GM12878 (cell line): ENCODE measurements around the gene ADAM11. TPM values are rescaled to one million over a fixed set of nuclear protein-coding genes. Genes with fewer than 3 reads are reported as not detected.

Experiments
- ATAC-seq: fragments of 200-7000 bp; cut with Tn5 transposase; 3 replicates; pipeline ENCODE4 v1.9.1; 2020; ENCODE audit warnings: mild to moderate bottlenecking, moderate library complexity
- BruUV-seq: library from RNA; stranded (reverse); fragments of 400-500 nt; replicated peaks from 2 replicates; lab custom pipeline; 2021; lab: Mats Ljungman, UMichigan
- CTCF ChIA-PET: fragments of 300-600 bp; sonication (Branson Sonifier 250); formaldehyde crosslinking; extraction: SDS; loops from one replicate; lab custom pipeline; 2021; ENCODE audit warnings: inconsistent platforms; lab: Yijun Ruan, JAX
- POLR2A ChIA-PET: fragments of 350-600 bp; formaldehyde crosslinking; extraction: SDS; loops from one replicate; lab custom pipeline; 2021; ENCODE audit warnings: inconsistent platforms; lab: Charles Lee
- RAD21 ChIA-PET: fragments of 300-600 bp; sonication (Branson Sonifier 250); formaldehyde crosslinking; loops from one replicate; lab custom pipeline; 2023; ENCODE audit warnings: antibody characterized with exemption; ENCODE audit not compliant: unreplicated experiment; lab: Charles Lee
- SMC1A ChIA-PET: fragments of 300-600 bp; sonication (Branson Sonifier 250); formaldehyde crosslinking; loops from one replicate; lab custom pipeline; 2023; ENCODE audit not compliant: unreplicated experiment, uncharacterized antibody; lab: Charles Lee
- DNase-seq: peaks from one replicate; pipeline ENCODE4 v3.0.0-alpha.2; 2011; ENCODE audit warnings: low read depth, low spot score
- FAIRE-seq: peaks from 3 replicates; lab custom pipeline; 2011; peaks lifted over from hg19 to GRCh38; lab: Jason Lieb, UNC
- H2AFZ ChIP-seq: 2 replicates; pipeline ENCODE4 v1.6.0; 2011; ENCODE audit warnings: low read depth, low read length, control low read depth; ENCODE audit not compliant: control insufficient read depth
- H3K27ac ChIP-seq: 2 replicates; pipeline ENCODE4 v1.5.1; 2011; ENCODE audit warnings: control low read depth; ENCODE audit not compliant: control insufficient read depth, insufficient read depth
- H3K27me3 ChIP-seq, 2 experiments: replicated peaks in 1 of 2; 2 replicates each; pipeline versions ENCODE4 v1.6.0 to v1.6.1; 2011; ENCODE audit warnings: low read length in 1 of 2; ENCODE audit not compliant: control insufficient read depth in 2 of 2, insufficient read depth in 2 of 2
- H3K36me3 ChIP-seq, 2 experiments: 2 replicates each; pipeline ENCODE4 v1.5.1; 2011; ENCODE audit warnings: low read length in 1 of 2; ENCODE audit not compliant: control insufficient read depth in 2 of 2, insufficient read depth in 2 of 2
- H3K4me1 ChIP-seq: 2 replicates; pipeline ENCODE4 v1.6.1; 2011; ENCODE audit warnings: mild to moderate bottlenecking, low read length, moderate library complexity, mixed read lengths; ENCODE audit not compliant: control insufficient read depth, insufficient read depth
- H3K4me2 ChIP-seq: 2 replicates; pipeline ENCODE4 v1.6.0; 2011; ENCODE audit warnings: control low read depth; ENCODE audit not compliant: control insufficient read depth, insufficient read depth
- H3K4me3 ChIP-seq: fragments of 200-600 bp; sonication (generic); 2 replicates; pipeline ENCODE4 v1.5.1; 2016
- H3K79me2 ChIP-seq: 2 replicates; pipeline ENCODE4 v1.6.0; 2011; ENCODE audit warnings: low read length; ENCODE audit not compliant: control insufficient read depth, insufficient read depth
- H3K9ac ChIP-seq: 2 replicates; pipeline ENCODE4 v1.8.0; 2011; ENCODE audit warnings: low read length, control low read depth, mixed read lengths; ENCODE audit not compliant: control insufficient read depth, insufficient read depth
- H3K9me3 ChIP-seq: replicated peaks from 3 replicates; pipeline ENCODE4 v1.5.1; 2011; ENCODE audit warnings: mild to moderate bottlenecking, low read length; ENCODE audit not compliant: control insufficient read depth, insufficient read depth
- H4K20me1 ChIP-seq: 2 replicates; pipeline ENCODE4 v1.6.0; 2011; ENCODE audit not compliant: control insufficient read depth, insufficient read depth
- CREM ChIP-seq: IDR thresholded peaks from 2 replicates; pipeline ENCODE4 v1.6.1; 2014; ENCODE audit warnings: antibody characterized with exemption, low read depth
- EGR1 ChIP-seq, 2 experiments: IDR thresholded peaks; 1 replicate in 1 of 2; 2 replicates in 1 of 2; pipeline ENCODE4 v1.6.1; 2011 to 2012; ENCODE audit warnings: low read depth in 2 of 2, low read length in 2 of 2, borderline replicate concordance in 1 of 2, mild to moderate bottlenecking in 1 of 2, moderate library complexity in 1 of 2
- HDGF ChIP-seq: fragments of 450-650 bp; IDR thresholded peaks from 2 replicates; pipeline ENCODE4 v1.6.1; 2016; ENCODE audit warnings: antibody characterized with exemption
- MXI1 ChIP-seq: fragments of 150-350 bp; IDR thresholded peaks from 2 replicates; pipeline ENCODE4 v1.6.1; 2011; ENCODE audit warnings: low read depth, mild to moderate bottlenecking, inconsistent platforms, low read length, improper control_type of control experiment
- POLR2A ChIP-seq: IDR thresholded peaks from 2 replicates; pipeline ENCODE4 v1.6.1; 2011; ENCODE audit warnings: low read depth, mild to moderate bottlenecking, low read length
- SIN3A ChIP-seq: IDR thresholded peaks from 2 replicates; pipeline ENCODE4 v1.6.1; 2012; ENCODE audit warnings: low read depth, low read length, improper control_type of control experiment
- YBX1 ChIP-seq: fragments of 450-650 bp; IDR thresholded peaks from 2 replicates; pipeline ENCODE4 v1.6.1; 2016; ENCODE audit warnings: antibody characterized with exemption
- WGBS: methylation state at CpG from one replicate; pipeline ENCODE4 v1.1.6; 2016; ENCODE audit warnings: low lambda C conversion rate; ENCODE audit not compliant: insufficient replicate concordance, insufficient coverage; ENCODE audit errors: missing lambda C conversion rate; 5-methylcytosine and 5-hydroxymethylcytosine counted together
- in situ Hi-C: fragments of 300-500 bp; cut with MboI; formaldehyde crosslinking; loops from 9 replicates; pipeline ENCODE4 v1.14.3; 2018; ENCODE audit warnings: mixed read lengths
- intact Hi-C: fragments of 100-400 bp; cut with micrococcal nuclease; formaldehyde crosslinking; loops from one replicate; pipeline ENCODE4 v1.14.2; 2022; ENCODE audit not compliant: unreplicated experiment
- polyA plus RNA-seq, 11 experiments: library from polyadenylated mRNA; depleted of rRNA in 4 of 11; unstranded in 6 of 11; stranded (reverse) in 5 of 11; fragments of >200 nt; fragmentation: Nextera tagmentation in 4 of 11; fragmentation: Illumina TruSeq in 1 of 11; extraction: Ambion mirVana in 4 of 11; extraction: Trizol in 1 of 11; gene quantifications; 1 replicate in 1 of 11; 2 replicates in 10 of 11; pipeline versions ENCODE4 v1.2.1 to v1.2.3, GENCODE V29; 2011 to 2016; ENCODE audit warnings: inconsistent platforms in 2 of 11, missing spikeins in 2 of 11, low read depth in 1 of 11
- total RNA-seq, 4 experiments: library from RNA; depleted of rRNA in 3 of 4; stranded (reverse); fragments of >200 nt in 3 of 4; fragmentation: Illumina TruSeq in 1 of 4; extraction: Trizol in 1 of 4; gene quantifications; 2 replicates each; pipeline versions ENCODE4 v1.2.1 to v1.2.3, GENCODE V29; 2013 to 2021
- TF ChIP-seq, protein P1 (sequence below): IDR thresholded peaks from 2 replicates; pipeline ENCODE4 v1.6.1; 2011; ENCODE audit warnings: low read depth, low read length, improper control_type of control experiment, borderline replicate concordance
- TF ChIP-seq, protein P2 (sequence below): fragments of 450-650 bp; IDR thresholded peaks from 2 replicates; pipeline ENCODE4 v1.6.1; 2016; ENCODE audit warnings: mild to moderate bottlenecking
- TF ChIP-seq, protein P3 (sequence below): fragments of 450-650 bp; formaldehyde crosslinking; IDR thresholded peaks from 2 replicates; pipeline ENCODE4 v1.4.0; 2020; ENCODE audit warnings: mild to moderate bottlenecking, moderate library complexity
- TF ChIP-seq, protein P4 (sequence below): IDR thresholded peaks from 2 replicates; pipeline ENCODE4 v1.6.1; 2011; ENCODE audit warnings: borderline replicate concordance, low read depth, mild to moderate bottlenecking, moderate library complexity, low read length; ENCODE audit not compliant: insufficient read depth, poor library complexity, severe bottlenecking
- TF ChIP-seq, protein P5 (sequence below): fragments of 450-650 bp; conservative IDR thresholded peaks from 2 replicates; pipeline ENCODE4 v1.6.1; 2017; ENCODE audit warnings: mild to moderate bottlenecking, moderate library complexity

Gene ADAM11
- total and polyA plus RNA-seq, 10 of the 15 experiments (the other 5 are each of a cell fraction or from before 2014, with no cell fraction given), result 0.03 to 0.37 (median 0.06) TPM; not detected in 3

DNA sequence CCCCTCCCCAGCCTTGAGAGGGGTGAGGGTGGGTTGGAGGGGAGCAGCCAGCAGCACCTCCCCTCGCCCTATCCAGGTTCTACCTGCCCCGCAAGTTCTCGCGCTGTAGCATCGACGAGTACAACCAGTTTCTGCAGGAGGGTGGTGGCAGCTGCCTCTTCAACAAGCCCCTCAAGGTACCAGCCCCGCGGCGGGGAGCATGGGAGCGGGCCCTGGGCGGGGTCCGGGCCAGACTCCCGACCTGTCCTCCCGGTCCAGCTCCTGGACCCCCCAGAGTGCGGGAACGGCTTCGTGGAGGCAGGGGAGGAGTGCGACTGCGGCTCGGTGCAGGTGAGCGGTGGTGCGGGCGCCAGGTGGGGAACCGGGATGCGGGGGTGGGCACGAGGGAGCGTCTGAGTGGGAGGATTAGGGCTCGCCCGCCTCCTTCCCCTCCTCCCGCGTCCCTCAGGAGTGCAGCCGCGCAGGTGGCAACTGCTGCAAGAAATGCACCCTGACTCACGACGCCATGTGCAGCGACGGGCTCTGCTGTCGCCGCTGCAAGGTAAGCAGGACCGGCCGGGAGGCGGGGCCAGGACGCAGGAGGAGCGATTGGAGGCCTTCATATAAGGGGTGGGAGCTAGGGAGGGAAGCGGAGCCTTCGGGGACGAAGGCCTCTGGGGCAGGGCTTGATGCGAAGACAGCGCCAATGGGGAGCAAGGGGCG is 16.5 kb downstream of the ADAM11 start:
- CTCF ChIA-PET, result interaction anchor here (0.6 to 12.1 kb wide), 19 partner anchors 11 to 376 kb away, joined by 3 to 175 read pairs (median 4); partner anchors contain the start of genes ACBD4 and PLCD3
- POLR2A ChIA-PET, result interaction anchor here (0.7 kb wide), 2 partner anchors 180 to 376 kb away, joined by 3 to 7 read pairs; no protein-coding TSS in a partner anchor
- TF ChIP-seq YBX1 (no peak), HDGF (peak; percentile 99), CREM (peak; percentile 61; the same call in 1 of the 2 replicates), SIN3A (0 out of 2 replicates have a peak, but pooled peaks have one; percentile 62), EGR1 (IDR thresholded peaks at IDR 0.05; ENCODE audit: borderline replicate concordance in 1 of 2, low read depth in 2 of 2, low read length in 2 of 2) (peak in 1 of 2 experiments; percentile 61; a peak in 1 of 3 replicates), MXI1 (peak; percentile 88), POLR2A (peak; percentile 69)
- TF ChIP-seq, protein P1, sequence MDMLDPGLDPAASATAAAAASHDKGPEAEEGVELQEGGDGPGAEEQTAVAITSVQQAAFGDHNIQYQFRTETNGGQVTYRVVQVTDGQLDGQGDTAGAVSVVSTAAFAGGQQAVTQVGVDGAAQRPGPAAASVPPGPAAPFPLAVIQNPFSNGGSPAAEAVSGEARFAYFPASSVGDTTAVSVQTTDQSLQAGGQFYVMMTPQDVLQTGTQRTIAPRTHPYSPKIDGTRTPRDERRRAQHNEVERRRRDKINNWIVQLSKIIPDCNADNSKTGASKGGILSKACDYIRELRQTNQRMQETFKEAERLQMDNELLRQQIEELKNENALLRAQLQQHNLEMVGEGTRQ, result no peak
- TF ChIP-seq, protein P2, sequence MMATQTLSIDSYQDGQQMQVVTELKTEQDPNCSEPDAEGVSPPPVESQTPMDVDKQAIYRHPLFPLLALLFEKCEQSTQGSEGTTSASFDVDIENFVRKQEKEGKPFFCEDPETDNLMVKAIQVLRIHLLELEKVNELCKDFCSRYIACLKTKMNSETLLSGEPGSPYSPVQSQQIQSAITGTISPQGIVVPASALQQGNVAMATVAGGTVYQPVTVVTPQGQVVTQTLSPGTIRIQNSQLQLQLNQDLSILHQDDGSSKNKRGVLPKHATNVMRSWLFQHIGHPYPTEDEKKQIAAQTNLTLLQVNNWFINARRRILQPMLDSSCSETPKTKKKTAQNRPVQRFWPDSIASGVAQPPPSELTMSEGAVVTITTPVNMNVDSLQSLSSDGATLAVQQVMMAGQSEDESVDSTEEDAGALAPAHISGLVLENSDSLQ, result peak; percentile 33; the same call in 1 of the 2 replicates
- TF ChIP-seq, protein P3, sequence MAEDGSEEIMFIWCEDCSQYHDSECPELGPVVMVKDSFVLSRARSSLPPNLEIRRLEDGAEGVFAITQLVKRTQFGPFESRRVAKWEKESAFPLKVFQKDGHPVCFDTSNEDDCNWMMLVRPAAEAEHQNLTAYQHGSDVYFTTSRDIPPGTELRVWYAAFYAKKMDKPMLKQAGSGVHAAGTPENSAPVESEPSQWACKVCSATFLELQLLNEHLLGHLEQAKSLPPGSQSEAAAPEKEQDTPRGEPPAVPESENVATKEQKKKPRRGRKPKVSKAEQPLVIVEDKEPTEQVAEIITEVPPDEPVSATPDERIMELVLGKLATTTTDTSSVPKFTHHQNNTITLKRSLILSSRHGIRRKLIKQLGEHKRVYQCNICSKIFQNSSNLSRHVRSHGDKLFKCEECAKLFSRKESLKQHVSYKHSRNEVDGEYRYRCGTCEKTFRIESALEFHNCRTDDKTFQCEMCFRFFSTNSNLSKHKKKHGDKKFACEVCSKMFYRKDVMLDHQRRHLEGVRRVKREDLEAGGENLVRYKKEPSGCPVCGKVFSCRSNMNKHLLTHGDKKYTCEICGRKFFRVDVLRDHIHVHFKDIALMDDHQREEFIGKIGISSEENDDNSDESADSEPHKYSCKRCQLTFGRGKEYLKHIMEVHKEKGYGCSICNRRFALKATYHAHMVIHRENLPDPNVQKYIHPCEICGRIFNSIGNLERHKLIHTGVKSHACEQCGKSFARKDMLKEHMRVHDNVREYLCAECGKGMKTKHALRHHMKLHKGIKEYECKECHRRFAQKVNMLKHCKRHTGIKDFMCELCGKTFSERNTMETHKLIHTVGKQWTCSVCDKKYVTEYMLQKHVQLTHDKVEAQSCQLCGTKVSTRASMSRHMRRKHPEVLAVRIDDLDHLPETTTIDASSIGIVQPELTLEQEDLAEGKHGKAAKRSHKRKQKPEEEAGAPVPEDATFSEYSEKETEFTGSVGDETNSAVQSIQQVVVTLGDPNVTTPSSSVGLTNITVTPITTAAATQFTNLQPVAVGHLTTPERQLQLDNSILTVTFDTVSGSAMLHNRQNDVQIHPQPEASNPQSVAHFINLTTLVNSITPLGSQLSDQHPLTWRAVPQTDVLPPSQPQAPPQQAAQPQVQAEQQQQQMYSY, result no peak
- TF ChIP-seq, protein P4, sequence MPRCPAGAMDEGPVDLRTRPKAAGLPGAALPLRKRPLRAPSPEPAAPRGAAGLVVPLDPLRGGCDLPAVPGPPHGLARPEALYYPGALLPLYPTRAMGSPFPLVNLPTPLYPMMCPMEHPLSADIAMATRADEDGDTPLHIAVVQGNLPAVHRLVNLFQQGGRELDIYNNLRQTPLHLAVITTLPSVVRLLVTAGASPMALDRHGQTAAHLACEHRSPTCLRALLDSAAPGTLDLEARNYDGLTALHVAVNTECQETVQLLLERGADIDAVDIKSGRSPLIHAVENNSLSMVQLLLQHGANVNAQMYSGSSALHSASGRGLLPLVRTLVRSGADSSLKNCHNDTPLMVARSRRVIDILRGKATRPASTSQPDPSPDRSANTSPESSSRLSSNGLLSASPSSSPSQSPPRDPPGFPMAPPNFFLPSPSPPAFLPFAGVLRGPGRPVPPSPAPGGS, result no peak
- TF ChIP-seq, protein P5, sequence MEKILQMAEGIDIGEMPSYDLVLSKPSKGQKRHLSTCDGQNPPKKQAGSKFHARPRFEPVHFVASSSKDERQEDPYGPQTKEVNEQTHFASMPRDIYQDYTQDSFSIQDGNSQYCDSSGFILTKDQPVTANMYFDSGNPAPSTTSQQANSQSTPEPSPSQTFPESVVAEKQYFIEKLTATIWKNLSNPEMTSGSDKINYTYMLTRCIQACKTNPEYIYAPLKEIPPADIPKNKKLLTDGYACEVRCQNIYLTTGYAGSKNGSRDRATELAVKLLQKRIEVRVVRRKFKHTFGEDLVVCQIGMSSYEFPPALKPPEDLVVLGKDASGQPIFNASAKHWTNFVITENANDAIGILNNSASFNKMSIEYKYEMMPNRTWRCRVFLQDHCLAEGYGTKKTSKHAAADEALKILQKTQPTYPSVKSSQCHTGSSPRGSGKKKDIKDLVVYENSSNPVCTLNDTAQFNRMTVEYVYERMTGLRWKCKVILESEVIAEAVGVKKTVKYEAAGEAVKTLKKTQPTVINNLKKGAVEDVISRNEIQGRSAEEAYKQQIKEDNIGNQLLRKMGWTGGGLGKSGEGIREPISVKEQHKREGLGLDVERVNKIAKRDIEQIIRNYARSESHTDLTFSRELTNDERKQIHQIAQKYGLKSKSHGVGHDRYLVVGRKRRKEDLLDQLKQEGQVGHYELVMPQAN, result 0 out of 2 replicates have a peak, but pooled peaks have one; percentile 15

More for the DNA sequence above, 16.5 kb downstream of the ADAM11 start:
- Histone ChIP-seq H3K4me1 (peaks cover 6% of the 10 kb centered on the region; the same call in 1 of the 2 replicates), H3K36me3 (no peaks in the 10 kb centered on the region), H3K9me3 (no peaks in the 10 kb centered on the region), H3K4me2 (peak overlapping the region; percentile 100), H3K79me2 (no peaks in the 10 kb centered on the region), H4K20me1 (no peaks in the 10 kb centered on the region; the same call in 1 of the 2 replicates), H3K9ac (no peak overlapping the region; the same call in 1 of the 2 replicates), H3K4me3 (peak overlapping the region; percentile 76; the same call in 1 of the 2 replicates), H3K27me3 (no peaks in the 10 kb centered on the region; a peak in 1 of 4 replicates), H3K27ac (no peak overlapping the region), H2AFZ (peak overlapping the region; percentile 94)
- under 1% methylated on average over 46 of the region's 50 CpGs for WGBS
- RAD21 ChIA-PET, result interaction anchor here (0.6 to 1.0 kb wide), 14 partner anchors 88 to 554 kb away, joined by 3 to 8 read pairs (median 3); partner anchors contain the start of gene ACBD4
- ATAC-seq, result peak; percentile 96
- no TSS peak for BruUV-seq
- FAIRE-seq, result peak; percentile 99
- DNase-seq, result peak; percentile 91
- intact Hi-C loops (loop anchor here (1.0 to 10.0 kb wide), 4 partner anchors 90 to 358 kb away; partner anchors contain the start of gene PLCD3), in situ Hi-C loops (loop anchor here (10.0 kb wide), 1 partner anchor 350 kb away; no protein-coding TSS in a partner anchor)
- SMC1A ChIA-PET, result interaction anchor here (1.0 to 3.3 kb wide), 5 partner anchors 59 to 360 kb away, joined by 3 to 19 read pairs (median 5); partner anchors contain the start of gene ACBD4
